Neutrophil (primary cell): Measurements from ENCODE around the gene GALE.
A peak's percentile ranks its signal among the peaks of the same experiment; 100 is the strongest.

Experiments
- H3K27ac ChIP-seq: fragments of 200-600 bp; sonication (generic); 2 replicates; pipeline ENCODE4 v1.5.1; 2016; ENCODE audit warnings: mild to moderate bottlenecking, moderate library complexity
- H3K27me3 ChIP-seq: fragments of 200-600 bp; sonication (generic); 2 replicates; pipeline ENCODE4 v1.6.0; 2016; ENCODE audit warnings: mild to moderate bottlenecking
- H3K36me3 ChIP-seq: fragments of 200-600 bp; sonication (generic); 2 replicates; pipeline ENCODE4 v1.5.1; 2017
- H3K4me1 ChIP-seq, 2 experiments: fragments of 200-600 bp in 1 of 2; sonication (generic) in 1 of 2; 1 replicate in 1 of 2; 2 replicates in 1 of 2; pipeline versions ENCODE4 v1.5.1 to v1.6.1; 2013 to 2016; ENCODE audit warnings: low read depth in 1 of 2, low read length in 1 of 2, mild to moderate bottlenecking in 1 of 2, moderate library complexity in 1 of 2; ENCODE audit not compliant: control insufficient read depth in 1 of 2, insufficient read depth in 1 of 2
- H3K4me3 ChIP-seq, 2 experiments: fragments of 200-600 bp in 1 of 2; sonication (generic) in 1 of 2; 1 replicate in 1 of 2; 2 replicates in 1 of 2; pipeline ENCODE4 v1.5.1; 2013 to 2016; ENCODE audit warnings: low read depth in 1 of 2, low read length in 1 of 2, mild to moderate bottlenecking in 1 of 2, moderate library complexity in 1 of 2
- H3K9me3 ChIP-seq: fragments of 200-600 bp; sonication (generic); 2 replicates; pipeline ENCODE4 v1.5.1; 2016
- TF ChIP-seq, protein P1 (sequence below): fragments of 200-600 bp; sonication (generic); IDR thresholded peaks from 2 replicates; pipeline ENCODE4 v1.5.1; 2016; ENCODE audit warnings: antibody characterized with exemption

The GALE gene

DNA sequence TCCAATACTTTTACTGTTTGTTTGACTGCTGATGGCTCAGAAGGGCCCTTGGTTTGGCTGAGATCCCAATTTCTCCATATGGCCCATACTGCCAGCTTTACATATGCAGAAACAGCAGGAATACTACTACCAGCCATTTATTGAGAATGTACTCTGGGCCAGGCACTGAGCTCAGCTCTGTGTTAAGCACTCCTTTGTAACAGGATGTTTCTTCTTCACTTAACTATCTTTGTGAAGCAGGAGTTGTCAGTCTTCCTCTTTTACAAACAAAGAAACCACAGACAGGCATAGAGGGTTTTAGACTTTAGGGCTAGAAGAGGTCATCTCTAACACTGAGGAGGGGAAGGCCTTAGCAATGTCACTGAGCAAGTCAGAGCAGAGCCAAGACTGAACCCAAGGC lies 16.4 kb upstream of the GALE start:
- TF ChIP-seq, protein P1, sequence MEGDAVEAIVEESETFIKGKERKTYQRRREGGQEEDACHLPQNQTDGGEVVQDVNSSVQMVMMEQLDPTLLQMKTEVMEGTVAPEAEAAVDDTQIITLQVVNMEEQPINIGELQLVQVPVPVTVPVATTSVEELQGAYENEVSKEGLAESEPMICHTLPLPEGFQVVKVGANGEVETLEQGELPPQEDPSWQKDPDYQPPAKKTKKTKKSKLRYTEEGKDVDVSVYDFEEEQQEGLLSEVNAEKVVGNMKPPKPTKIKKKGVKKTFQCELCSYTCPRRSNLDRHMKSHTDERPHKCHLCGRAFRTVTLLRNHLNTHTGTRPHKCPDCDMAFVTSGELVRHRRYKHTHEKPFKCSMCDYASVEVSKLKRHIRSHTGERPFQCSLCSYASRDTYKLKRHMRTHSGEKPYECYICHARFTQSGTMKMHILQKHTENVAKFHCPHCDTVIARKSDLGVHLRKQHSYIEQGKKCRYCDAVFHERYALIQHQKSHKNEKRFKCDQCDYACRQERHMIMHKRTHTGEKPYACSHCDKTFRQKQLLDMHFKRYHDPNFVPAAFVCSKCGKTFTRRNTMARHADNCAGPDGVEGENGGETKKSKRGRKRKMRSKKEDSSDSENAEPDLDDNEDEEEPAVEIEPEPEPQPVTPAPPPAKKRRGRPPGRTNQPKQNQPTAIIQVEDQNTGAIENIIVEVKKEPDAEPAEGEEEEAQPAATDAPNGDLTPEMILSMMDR: no peak
- Histone ChIP-seq H3K9me3 (no peaks in the 10 kb centered on the region), H3K4me1 (no peaks in the 10 kb centered on the region), H3K27me3 (no peaks in the 10 kb centered on the region), H3K27ac (no peak overlapping the region), H3K36me3 (peaks cover 68% of the 10 kb centered on the region), H3K4me3 (no peak overlapping the region)

DNA sequence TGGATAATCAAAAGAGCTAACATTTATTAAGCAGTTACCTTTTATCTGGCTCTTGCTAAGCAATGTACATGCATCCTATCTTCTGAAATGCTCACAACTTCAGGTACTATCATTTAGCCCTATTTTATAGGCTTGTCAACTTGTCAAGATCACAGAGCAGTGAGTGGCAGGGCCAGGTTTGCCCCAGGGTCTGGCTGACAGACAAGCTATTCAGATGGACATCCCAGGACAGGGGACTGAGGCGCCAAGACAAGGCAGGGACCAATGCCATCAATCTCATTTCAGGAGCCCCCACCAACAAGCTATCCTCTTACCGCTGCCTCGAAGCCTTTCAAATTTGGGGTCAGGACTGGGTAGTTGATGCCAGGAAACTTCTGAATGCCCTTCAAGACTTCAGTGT lies 15.8 kb upstream of the GALE start:
- peaks cover under 1 to 1% of the 10 kb centered on the region in 2 experiments for H3K4me1 ChIP-seq
- H3K9me3 ChIP-seq: no peaks in the 10 kb centered on the region
- no peak overlapping the region for H3K27ac ChIP-seq
- TF ChIP-seq, protein P1: no peak
- H3K27me3 ChIP-seq: no peaks in the 10 kb centered on the region
- peaks cover 69% of the 10 kb centered on the region for H3K36me3 ChIP-seq
- no peak overlapping the region for H3K4me3 ChIP-seq

DNA sequence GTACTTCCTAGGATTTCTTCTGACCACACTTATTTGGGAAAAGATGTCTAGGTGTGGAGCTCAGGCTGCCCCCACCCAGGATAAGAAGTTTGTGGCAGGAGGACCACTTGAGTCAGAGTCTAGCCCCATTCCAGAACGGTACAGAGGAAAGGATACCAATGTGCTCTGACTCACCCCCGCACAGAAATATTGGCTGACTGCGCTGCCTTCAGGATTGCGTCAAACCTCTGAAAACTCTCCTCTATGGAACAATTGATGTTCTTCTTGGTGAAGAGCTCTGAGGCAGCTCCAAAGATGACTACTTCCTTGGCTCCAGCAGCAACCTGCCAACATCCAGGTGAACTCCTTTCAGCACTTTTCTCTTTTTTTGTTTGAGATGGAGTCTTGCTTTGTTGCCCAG lies 13.5 kb upstream of the GALE start:
- H3K9me3 ChIP-seq: no peaks in the 10 kb centered on the region

DNA sequence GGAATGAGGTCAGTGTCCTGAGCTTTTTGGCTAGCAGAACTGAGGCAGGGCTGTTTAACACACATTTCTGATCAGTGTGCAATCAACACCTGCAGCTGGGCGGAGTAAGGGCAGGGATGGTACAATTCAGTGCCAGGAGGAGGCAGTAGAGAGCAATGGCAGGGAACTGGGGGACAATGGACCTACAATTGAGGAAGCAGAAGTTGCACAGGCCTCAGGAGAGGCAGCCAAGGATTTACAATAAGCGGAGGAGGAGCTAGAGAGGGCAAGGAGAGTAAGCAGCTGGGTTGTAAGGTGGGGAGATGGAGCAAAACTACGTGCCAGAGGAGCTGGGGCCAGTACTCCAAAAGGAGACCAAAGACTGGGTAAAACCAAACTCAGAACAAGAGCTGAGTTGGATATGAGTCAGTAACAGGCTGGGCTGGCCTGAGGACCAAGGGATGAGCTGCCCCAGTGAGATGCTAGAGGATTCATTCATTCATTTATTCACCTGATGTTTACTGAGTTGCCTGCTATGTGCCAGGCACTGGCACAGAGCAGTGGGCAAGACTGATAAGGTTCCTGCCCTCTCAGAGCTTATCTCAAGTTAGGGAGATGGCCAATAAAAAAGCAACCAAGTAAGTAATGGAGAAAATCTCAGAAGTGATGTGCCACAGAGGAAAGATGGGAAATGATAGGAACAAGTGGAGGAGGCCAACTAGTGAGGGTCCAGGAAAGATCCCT lies 10.4 kb upstream of the GALE start:
- Histone ChIP-seq H3K9me3 (no peaks in the 10 kb centered on the region), H3K27me3 (no peaks in the 10 kb centered on the region), H3K36me3 (peaks cover 32% of the 10 kb centered on the region), H3K4me1 (peaks cover 38 to 43% of the 10 kb centered on the region in 2 experiments), H3K4me3 (no peak overlapping the region), H3K27ac (peak overlapping the region; percentile 68)
- TF ChIP-seq, protein P1: peak; percentile 94

More for the DNA sequence above, 13.5 kb upstream of the GALE start:
- Histone ChIP-seq H3K27me3 (no peaks in the 10 kb centered on the region), H3K27ac (no peak overlapping the region), H3K4me1 (peaks cover 19 to 23% of the 10 kb centered on the region in 2 experiments), H3K4me3 (no peak overlapping the region), H3K36me3 (peaks cover 55% of the 10 kb centered on the region)
- TF ChIP-seq, protein P1: no peak

DNA sequence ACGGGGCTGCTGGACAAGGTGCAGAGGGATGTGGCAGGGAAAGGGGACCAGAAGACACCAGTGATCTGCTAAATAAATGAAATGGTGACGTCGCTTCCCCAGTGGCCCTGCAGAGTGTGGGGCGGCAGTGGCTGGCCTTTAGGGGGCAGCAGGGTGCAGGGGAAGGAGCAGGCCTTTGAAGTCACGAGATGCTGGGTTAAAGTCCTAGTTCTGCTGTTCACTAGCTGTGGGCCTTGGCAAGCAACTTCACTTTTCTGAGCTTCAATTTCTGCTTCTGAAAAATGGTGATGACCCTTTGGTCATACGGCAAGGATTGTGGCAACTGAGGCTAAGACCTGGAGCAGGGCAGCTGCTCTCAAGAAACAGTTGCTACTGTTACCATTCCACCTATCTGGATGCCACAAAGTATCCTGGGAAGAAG lies 9.2 kb upstream of the GALE start:
- Histone ChIP-seq H3K27ac (peak overlapping the region; percentile 68), H3K4me3 (no peak overlapping the region), H3K27me3 (no peaks in the 10 kb centered on the region), H3K4me1 (peaks cover 38 to 43% of the 10 kb centered on the region in 2 experiments), H3K9me3 (no peaks in the 10 kb centered on the region), H3K36me3 (peaks cover 24% of the 10 kb centered on the region)
- TF ChIP-seq, protein P1: peak; percentile 74
